ENCODE data around the gene CDCA4. TPM values are rescaled to one million over a fixed set of nuclear protein-coding genes. Genes with fewer than 3 reads are reported as not detected.
A peak's percentile ranks its signal among the peaks of the same experiment; 100 is the strongest.
"Not testable (repeated sequence)": the region's sequence is repeated elsewhere in the genome, so short reads cannot be mapped to it uniquely, and the experiment has no call there.

The CDCA4 gene
- polyA plus RNA-seq: 10 to 100 TPM; 14.5 to 18.3 (median 14.6) TPM

- Mint-ChIP-seq H3K27me3 (ENCODE audit: low read depth in 3 of 3) (peaks cover 6 to 13% (median 10%) of the 10 kb centered on the region in 3 donors), H3K36me3 (no peaks in the 10 kb centered on the region), H3K27ac (peak within 1 kb of the TSS; percentile 91 to 95 (median 94)), H3K9me3 (no peaks in the 10 kb centered on the region), H3K4me1 (peaks cover 41 to 61% of the 10 kb centered on the region in 2 donors), H3K4me3 (peak within 1 kb of the TSS; percentile 88 to 92 (median 91))
- peak; percentile 97 to 98 (median 98) for DNase-seq
Observed at GRCh38 chr14:105020815-105021655, at the start of gene CDCA4. CDCA4 (minus strand) TSS chr14:105021083; CDS start chr14:105011929, 9,154 bp downstream.

- Mint-ChIP-seq H3K36me3 (no peaks in the 10 kb centered on the region), H3K4me1 (peaks cover 13 to 27% of the 10 kb centered on the region in 2 donors), H3K9me3 (no peaks in the 10 kb centered on the region), H3K27ac (peak overlapping the region; percentile 28 to 86 (median 48)), H3K4me3 (peak overlapping the region in 1 of 5 donors; percentile 34), H3K27me3 (ENCODE audit: low read depth in 3 of 3) (peaks cover 3 to 4% (median 4%) of the 10 kb centered on the region in 3 donors)
- no peak for DNase-seq
Observed at GRCh38 chr14:105069871-105070759, 49.2 kb upstream of the CDCA4 start.

GRCh38 chr14:105069522-105069870, 48.6 kb upstream of the CDCA4 start:
- Mint-ChIP-seq H3K4me3 (peak overlapping the region in 1 of 5 donors; percentile 34), H3K4me1 (peaks cover 19 to 33% of the 10 kb centered on the region in 2 donors), H3K9me3 (no peaks in the 10 kb centered on the region), H3K27ac (peak overlapping the region in 5 of 6 donors; percentile 28 to 86 (median 49)), H3K36me3 (no peaks in the 10 kb centered on the region), H3K27me3 (ENCODE audit: low read depth in 3 of 3) (peaks cover 4 to 9% (median 9%) of the 10 kb centered on the region in 3 donors)
- DNase-seq: no peak

GRCh38 chr14:105068818-105069217, 47.9 kb upstream of the CDCA4 start:
- Mint-ChIP-seq H3K9me3 (no peaks in the 10 kb centered on the region), H3K27ac (peak overlapping the region; percentile 5 to 98 (median 80)), H3K4me1 (peaks cover 26 to 40% of the 10 kb centered on the region in 2 donors), H3K36me3 (no peaks in the 10 kb centered on the region), H3K27me3 (ENCODE audit: low read depth in 3 of 3) (peaks cover 4 to 13% (median 11%) of the 10 kb centered on the region in 3 donors), H3K4me3 (peak overlapping the region in 2 of 5 donors; percentile 25 to 28)
- no peak for DNase-seq

GRCh38 chr14:105067969-105068301, 47.1 kb upstream of the CDCA4 start:
- Mint-ChIP-seq H3K27me3 (ENCODE audit: low read depth in 3 of 3) (peaks cover 4 to 16% (median 11%) of the 10 kb centered on the region in 3 donors), H3K36me3 (no peaks in the 10 kb centered on the region), H3K9me3 (no peaks in the 10 kb centered on the region), H3K27ac (peak overlapping the region in 4 of 6 donors; percentile 84 to 99 (median 98)), H3K4me3 (no peak overlapping the region), H3K4me1 (peaks cover 35 to 47% of the 10 kb centered on the region in 2 donors)
- no peak for DNase-seq

- peaks cover 4 to 16% (median 11%) of the 10 kb centered on the region in 3 donors for H3K27me3 Mint-ChIP-seq (ENCODE audit: low read depth in 3 of 3)
- peak overlapping the region; percentile 67 to 99 (median 98) for H3K27ac Mint-ChIP-seq
- H3K4me3 Mint-ChIP-seq: no peak overlapping the region
- no peaks in the 10 kb centered on the region for H3K9me3 Mint-ChIP-seq
- H3K4me1 Mint-ChIP-seq: peaks cover 40 to 53% of the 10 kb centered on the region in 2 donors
- peak in 1 of 3 donors; percentile 26 for DNase-seq
- no peaks in the 10 kb centered on the region for H3K36me3 Mint-ChIP-seq
Observed at GRCh38 chr14:105067140-105067968, 46.5 kb upstream of the CDCA4 start.

- Mint-ChIP-seq H3K27ac (peak overlapping the region; percentile 98 to 100 (median 99)), H3K9me3 (no peaks in the 10 kb centered on the region), H3K4me3 (peak overlapping the region in 3 of 5 donors; percentile 90 to 94 (median 92)), H3K36me3 (no peaks in the 10 kb centered on the region), H3K27me3 (ENCODE audit: low read depth in 3 of 3) (peaks cover 4 to 20% (median 11%) of the 10 kb centered on the region in 3 donors), H3K4me1 (peaks cover 49 to 62% of the 10 kb centered on the region in 2 donors)
- no peak for DNase-seq
Observed at GRCh38 chr14:105066240-105067071, 45.6 kb upstream of the CDCA4 start.

- peak; percentile 94 to 95 (median 95) for DNase-seq
- H3K27me3 Mint-ChIP-seq (ENCODE audit: low read depth in 3 of 3): peaks cover 4 to 22% (median 14%) of the 10 kb centered on the region in 3 donors
- no peaks in the 10 kb centered on the region for H3K9me3 Mint-ChIP-seq
- no peaks in the 10 kb centered on the region for H3K36me3 Mint-ChIP-seq
- peak within 1 kb of the TSS; percentile 90 to 94 (median 94) for H3K4me3 Mint-ChIP-seq
- H3K4me1 Mint-ChIP-seq: peaks cover 53 to 67% of the 10 kb centered on the region in 2 donors
- H3K27ac Mint-ChIP-seq: peak within 1 kb of the TSS; percentile 98 to 100 (median 99)
Observed at GRCh38 chr14:105065280-105066228, 44.7 kb upstream of the CDCA4 start, which contains the start of gene GPR132. GPR132 (minus strand) TSS chr14:105065430; CDS start chr14:105055420, 10,010 bp downstream.

GRCh38 chr14:105064721-105065143, 43.8 kb upstream of the CDCA4 start:
- H3K27me3 Mint-ChIP-seq (ENCODE audit: low read depth in 3 of 3): peaks cover 4 to 27% (median 15%) of the 10 kb centered on the region in 3 donors
- no peaks in the 10 kb centered on the region for H3K9me3 Mint-ChIP-seq
- H3K36me3 Mint-ChIP-seq: no peaks in the 10 kb centered on the region
- H3K27ac Mint-ChIP-seq: peak overlapping the region; percentile 98 to 100 (median 99)
- peaks cover 58 to 74% of the 10 kb centered on the region in 2 donors for H3K4me1 Mint-ChIP-seq
- H3K4me3 Mint-ChIP-seq: peak overlapping the region; percentile 90 to 94 (median 94)
- DNase-seq: peak; percentile 53 to 62 (median 61)

GRCh38 chr14:105064001-105064400, 43.1 kb upstream of the CDCA4 start:
- Mint-ChIP-seq H3K36me3 (no peaks in the 10 kb centered on the region), H3K9me3 (no peaks in the 10 kb centered on the region), H3K4me1 (peaks cover 61 to 78% of the 10 kb centered on the region in 2 donors), H3K27ac (peak overlapping the region; percentile 98 to 100 (median 99)), H3K4me3 (peak overlapping the region; percentile 90 to 94 (median 94)), H3K27me3 (ENCODE audit: low read depth in 3 of 3) (peaks cover 4 to 27% (median 15%) of the 10 kb centered on the region in 3 donors)
- DNase-seq: no peak

- peaks cover 4 to 27% (median 15%) of the 10 kb centered on the region in 3 donors for H3K27me3 Mint-ChIP-seq (ENCODE audit: low read depth in 3 of 3)
- not testable (repeated sequence) for DNase-seq, H3K36me3 Mint-ChIP-seq, H3K9me3 Mint-ChIP-seq
- H3K4me1 Mint-ChIP-seq: peaks cover 58 to 78% of the 10 kb centered on the region in 2 donors
- H3K27ac Mint-ChIP-seq: peak overlapping the region; percentile 98 to 100 (median 99)
- peak overlapping the region; percentile 90 to 94 (median 94) for H3K4me3 Mint-ChIP-seq
Observed at GRCh38 chr14:105063506-105063905, 42.6 kb upstream of the CDCA4 start.

All from immature natural killer cell (primary cell).